IPS-NIHi11 (cell line): ENCODE results near the gene CD300LF.

ENCODE experiments used
- DNase-seq: peaks from one replicate; pipeline ENCODE4 v3.0.0; 2012; ENCODE audit warnings: mixed read lengths, low spot score

Gene CD300LF

GRCh38 chr17:74712756-74713155 is at the start of gene CD300LF:
CD300LF (minus strand) TSS chr17:74712923; CDS start chr17:74712866, 57 bp downstream.
- no peak for DNase-seq

DNA sequence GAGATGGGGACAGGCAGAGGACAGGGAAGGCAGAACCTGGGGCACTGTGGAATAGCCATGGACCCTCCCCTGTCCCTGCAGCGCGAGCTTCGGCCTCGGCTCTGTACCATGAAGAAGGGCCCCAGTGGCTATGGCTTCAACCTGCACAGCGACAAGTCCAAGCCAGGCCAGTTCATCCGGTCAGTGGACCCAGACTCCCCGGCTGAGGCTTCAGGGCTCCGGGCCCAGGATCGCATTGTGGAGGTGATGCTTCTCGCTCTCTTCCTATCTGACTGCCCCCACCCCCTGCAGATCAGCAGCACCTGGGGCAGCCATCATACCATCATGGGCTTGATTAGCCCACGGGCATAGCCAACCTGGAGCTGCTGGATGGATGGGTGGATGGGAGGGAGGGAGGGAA is 49.2 kb upstream of the CD300LF start:
- DNase-seq = no peak

DNA sequence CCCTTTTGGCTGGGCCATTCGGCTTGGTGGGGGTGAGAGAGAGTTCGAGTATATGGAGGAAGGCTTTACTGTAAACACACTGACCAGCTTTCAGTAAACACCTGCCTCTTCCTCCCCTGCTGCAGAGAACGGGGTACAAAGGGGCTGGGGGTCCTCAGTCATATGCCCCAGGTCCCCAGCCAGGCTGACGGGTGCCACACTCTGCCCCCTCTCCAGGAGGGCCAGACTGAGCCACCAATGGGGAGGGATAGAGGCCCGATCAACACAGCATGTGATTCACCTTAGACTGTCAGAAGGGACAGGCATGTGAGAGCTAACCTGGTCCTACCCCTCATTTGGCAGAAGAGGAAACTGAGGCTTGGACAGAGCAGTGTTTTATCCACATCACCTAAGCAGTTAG is 48.7 kb upstream of the CD300LF start:
- DNase-seq = no peak

- DNase-seq = no peak
Measured at GRCh38 chr17:74760404-74761105, 47.8 kb upstream of the CD300LF start.

DNA sequence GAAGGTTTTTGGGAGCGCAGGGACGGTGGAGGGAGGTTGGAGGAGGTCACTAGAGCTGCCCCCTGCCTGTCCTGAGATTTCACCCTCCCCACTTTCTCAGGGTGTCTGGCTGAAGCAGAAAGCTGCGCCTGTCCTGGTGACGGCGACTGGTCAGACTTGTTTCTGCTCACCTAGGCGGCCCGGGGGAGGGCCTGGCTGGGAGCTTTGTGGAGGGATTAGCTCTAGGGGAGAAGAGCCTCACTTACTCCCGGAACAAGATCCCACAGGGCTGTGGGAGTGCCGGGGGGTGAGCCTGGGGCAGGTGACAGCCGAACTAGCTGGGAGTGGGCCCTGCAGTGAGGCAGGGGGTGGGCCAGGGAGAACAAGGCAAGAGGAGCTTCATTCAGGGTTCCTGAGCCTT is 47.2 kb upstream of the CD300LF start:
- peak; percentile 83 for DNase-seq

DNA sequence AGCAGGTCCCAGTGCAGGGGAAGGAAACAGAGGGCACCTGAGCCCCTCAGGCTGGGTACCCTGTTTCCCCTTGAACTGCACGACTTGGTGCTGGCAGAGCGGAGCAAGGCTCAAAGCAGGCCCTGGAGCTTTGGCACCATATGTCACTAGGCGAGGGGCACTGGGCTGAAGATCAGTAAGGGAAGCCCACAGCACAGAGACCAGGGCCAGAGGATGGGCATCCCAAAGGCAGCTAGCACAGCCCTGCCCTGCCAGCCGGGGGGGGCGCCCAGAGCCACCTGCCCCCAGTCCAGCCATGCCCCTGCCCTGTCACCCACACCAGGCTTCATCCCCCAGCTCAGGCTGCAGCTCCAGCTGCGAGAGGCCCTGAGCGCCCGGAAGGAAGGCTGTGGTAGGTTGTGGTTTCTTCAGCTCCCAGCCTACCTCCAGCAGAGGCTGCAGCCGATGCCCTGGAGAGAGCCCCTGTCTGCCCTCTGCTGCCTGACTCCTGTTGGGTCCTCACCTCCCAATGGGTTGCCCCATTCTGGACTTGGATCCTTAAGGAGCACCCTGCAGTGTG is 46.6 kb upstream of the CD300LF start:
- DNase-seq = no peak

GRCh38 chr17:74758848-74759168 is 46.1 kb upstream of the CD300LF start:
- no peak for DNase-seq

DNA sequence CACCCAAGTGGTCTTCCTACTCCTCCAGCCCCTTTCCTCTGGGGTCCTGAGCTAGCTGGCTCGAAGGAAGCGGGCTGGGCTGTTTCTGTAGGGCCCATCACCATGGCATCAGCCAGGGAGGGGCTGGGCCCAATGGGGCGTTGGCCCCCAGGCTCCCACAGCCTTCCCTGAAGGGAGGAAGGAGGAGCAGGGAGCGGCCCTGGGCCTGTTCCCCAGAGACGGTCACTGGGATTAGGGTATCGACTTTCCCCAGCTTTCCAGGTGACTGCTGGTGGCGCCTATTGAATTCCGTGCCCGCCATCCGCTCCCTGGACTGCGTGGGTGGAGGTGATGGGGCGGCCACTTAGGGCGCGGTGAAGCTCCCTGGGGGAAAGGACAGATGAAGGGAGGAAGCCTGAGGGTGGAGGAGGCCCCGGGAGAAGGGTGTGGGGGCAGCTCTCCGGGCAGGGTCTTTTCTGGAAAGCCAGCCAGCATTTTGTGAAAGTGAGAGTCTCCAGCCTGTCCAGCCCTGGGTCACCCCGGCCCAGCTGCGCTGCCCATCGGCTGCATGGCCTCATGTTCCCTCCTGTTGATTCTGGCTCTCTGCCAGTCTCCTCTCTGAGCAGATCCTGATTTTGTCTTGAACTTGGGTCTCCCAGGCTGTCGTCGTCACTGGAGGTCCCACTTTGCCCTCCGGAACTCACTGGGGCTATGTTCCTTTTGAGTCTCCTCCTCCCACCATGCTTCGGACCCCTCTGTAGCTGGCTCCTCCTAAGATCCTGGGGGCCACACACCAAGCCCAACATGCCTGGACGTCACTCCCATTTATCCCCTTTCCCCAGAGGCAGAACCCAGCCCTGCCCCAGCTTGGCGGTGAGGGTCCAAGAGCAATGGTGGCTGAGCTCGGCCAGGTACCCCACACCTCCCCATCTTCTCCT is 45.5 kb upstream of the CD300LF start:
- no peak for DNase-seq

GRCh38 chr17:74757502-74757901 is 44.8 kb upstream of the CD300LF start:
- DNase-seq = no peak

GRCh38 chr17:74756891-74757290 is 44.2 kb upstream of the CD300LF start:
- no peak for DNase-seq

DNA sequence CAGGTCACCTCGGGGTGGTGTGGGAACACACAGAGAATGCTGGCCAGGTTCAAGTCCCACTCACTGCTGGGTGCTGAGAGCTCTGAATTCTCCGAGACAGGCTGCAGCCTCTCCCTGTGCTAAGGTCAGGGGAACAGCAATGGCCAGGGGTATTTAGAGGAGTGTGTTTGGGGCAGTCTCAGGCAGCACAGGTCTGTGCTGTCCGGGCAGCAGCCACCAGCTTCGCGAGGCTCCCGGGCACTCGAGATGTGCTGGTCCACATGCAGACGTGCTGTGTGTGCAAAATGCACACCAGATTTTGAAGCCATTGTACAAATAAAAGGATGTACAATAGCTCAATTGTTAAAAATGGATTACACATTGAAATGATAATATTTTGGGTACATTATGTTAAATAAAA is 42.8 kb upstream of the CD300LF start:
- DNase-seq = no peak

DNA sequence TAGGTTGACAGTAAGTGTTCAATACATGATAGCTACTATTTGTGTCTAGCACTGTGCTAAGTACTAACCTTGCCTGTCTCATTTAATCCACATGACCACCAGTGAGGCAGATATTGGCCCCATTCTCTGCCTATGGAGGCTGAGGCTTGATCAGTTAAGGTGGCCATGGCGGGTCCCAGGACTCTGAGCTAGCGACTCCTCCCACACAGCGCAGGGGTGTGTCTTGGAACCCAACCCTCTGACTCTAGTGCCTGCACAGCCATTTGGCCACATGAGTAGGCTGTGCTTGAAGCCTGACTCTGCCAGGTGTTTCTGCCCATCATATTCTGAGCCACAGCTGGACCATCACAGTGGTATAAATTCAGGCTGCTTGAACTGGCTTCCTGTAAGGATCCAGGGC is 42.1 kb upstream of the CD300LF start:
- no peak for DNase-seq

- DNase-seq = no peak
Measured at GRCh38 chr17:74752822-74753401, 40.2 kb upstream of the CD300LF start.

DNA sequence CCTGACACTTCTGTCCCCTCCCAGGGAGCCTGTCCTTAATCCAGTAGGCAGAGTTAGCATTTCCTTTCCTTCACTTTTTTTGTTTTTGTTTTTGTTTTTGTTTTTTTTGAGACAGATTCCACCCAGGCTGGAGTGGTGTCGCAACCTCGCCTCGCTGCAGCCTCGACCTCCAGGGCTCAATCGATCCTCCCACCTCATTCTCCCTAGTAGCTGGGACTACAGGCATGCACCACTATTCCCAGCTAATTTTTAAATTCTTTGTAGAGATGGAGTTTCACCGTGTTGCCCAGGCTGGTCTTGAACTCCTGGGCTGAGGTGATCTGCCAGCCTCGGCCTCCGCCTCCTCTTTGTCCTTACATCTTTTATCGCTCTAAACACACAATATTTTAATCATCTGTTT is 39.7 kb upstream of the CD300LF start:
- no peak for DNase-seq

GRCh38 chr17:74750327-74751069 is 37.8 kb upstream of the CD300LF start:
- DNase-seq = no peak

- no peak for DNase-seq
Measured at GRCh38 chr17:74750039-74750326, 37.3 kb upstream of the CD300LF start.

DNA sequence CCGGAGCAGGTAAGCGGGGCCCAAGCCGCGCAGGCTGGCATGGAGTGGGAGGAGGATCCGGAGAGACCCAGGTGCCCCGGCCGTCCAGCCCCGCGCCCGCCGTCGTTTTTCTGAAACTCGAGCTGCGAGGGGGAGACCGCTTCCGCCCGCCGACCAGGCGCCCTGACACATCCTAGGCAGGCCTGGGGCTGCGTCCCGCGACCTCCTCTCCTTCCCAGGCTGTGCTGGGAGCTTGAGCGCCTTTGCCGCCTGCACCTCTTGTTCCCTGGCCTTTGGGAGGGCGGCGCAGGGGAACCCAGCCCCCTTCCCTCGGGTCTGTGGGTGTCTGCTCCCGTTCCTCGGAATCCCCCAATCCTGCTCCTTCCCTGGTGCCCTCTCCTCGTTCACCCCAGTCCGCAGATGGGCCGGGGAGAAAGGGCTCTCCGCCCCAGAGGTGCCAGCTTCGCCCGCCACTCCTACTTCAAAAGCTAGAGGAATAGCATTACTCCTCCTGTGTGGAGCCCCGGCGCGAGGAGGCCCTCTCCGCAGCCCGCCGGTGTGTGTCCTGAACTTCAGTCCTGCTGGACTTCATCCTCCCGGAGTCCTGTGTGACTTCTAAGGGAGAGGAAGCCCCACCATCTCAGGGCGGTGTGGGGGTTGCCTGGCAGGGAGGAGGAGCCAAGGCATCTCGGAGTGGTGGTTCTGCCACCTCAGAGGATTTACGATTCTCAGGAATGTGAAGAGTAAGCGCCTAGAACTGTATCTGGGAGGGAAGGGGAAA is 36.7 kb upstream of the CD300LF start:
- no peak for DNase-seq

DNA sequence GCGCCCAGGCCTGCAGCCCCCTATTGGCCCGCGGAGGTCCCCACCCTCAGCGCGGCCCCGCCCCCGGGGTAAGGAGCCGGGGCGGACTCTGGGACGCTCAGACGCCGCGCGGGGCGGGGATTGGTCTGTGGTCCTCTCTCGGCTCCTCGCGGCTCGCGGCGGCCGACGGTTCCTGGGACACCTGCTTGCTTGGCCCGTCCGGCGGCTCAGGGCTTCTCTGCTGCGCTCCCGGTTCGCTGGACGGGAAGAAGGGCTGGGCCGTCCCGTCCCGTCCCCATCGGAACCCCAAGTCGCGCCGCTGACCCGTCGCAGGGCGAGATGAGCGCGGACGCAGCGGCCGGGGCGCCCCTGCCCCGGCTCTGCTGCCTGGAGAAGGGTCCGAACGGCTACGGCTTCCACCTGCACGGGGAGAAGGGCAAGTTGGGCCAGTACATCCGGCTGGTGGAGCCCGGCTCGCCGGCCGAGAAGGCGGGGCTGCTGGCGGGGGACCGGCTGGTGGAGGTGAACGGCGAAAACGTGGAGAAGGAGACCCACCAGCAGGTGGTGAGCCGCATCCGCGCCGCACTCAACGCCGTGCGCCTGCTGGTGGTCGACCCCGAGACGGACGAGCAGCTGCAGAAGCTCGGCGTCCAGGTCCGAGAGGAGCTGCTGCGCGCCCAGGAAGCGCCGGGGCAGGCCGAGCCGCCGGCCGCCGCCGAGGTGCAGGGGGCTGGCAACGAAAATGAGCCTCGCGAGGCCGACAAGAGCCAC is 36.0 kb upstream of the CD300LF start, which contains the start of gene NHERF1:
NHERF1 (plus strand) TSS at position 100 of the 750 bp plus-strand sequence; CDS start at position 319, 219 bp downstream.
- DNase-seq = peak; percentile 99

DNA sequence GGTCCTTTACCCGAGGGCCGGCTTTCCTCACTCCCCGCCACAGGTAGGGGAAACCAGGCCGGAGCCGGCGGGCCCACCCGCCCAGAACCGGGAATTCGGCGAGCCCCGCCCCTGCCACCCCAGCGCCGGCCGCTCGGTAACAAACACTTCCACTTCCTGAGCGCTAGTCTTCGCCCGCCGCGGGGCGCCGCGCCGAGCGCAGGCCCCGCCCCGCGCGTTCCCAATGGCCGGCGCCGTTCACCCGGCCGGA is 35.5 kb upstream of the CD300LF start:
- no peak for DNase-seq

GRCh38 chr17:74746922-74747321 is 34.2 kb upstream of the CD300LF start:
- no peak for DNase-seq

DNA sequence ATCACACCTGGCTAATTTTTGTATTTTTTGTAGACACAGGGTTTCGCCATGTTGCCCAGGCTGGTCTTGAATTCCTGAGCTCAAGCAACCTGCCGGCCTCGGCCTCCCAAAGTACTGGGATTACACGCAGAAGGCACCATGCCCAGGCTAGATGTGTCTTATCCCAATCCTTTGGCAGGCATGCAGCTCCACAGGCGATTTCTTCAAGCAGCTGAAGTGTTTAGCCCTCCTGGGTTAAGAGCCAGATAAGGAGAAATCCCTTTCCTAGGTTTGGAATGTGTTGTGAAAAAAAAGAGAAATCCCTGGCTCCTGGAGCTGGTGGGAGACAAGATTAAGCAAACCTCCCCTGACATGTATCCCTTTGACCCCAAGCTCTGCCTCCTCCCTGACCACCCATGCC is 33.7 kb upstream of the CD300LF start:
- DNase-seq = no peak
